GM21529 (cell line): Measurements from ENCODE around the gene TBC1D16.

Experiments
- ATAC-seq: cut with Tn5 transposase; IDR thresholded peaks from one replicate; pipeline ENCODE4 v1.9.1; 2021; ENCODE audit not compliant: unreplicated experiment

TBC1D16 gene

GRCh38 chr17:79930877-79931816 lies 104.5 kb downstream of the TBC1D16 start:
- ATAC-seq, result no peak

- ATAC-seq, result no peak
These were observed 105.4 kb downstream of the TBC1D16 start for GRCh38 chr17:79930062-79930876.

GRCh38 chr17:79929257-79930061 lies 106.2 kb downstream of the TBC1D16 start:
- no peak for ATAC-seq

- no peak for ATAC-seq
These were observed 107.0 kb downstream of the TBC1D16 start for GRCh38 chr17:79928502-79929256.

- no peak for ATAC-seq
These were observed 107.8 kb downstream of the TBC1D16 start for GRCh38 chr17:79927688-79928501.

- no peak for ATAC-seq
These were observed 108.5 kb downstream of the TBC1D16 start for GRCh38 chr17:79927136-79927661.

- ATAC-seq, result no peak
These were observed 109.0 kb downstream of the TBC1D16 start for GRCh38 chr17:79926605-79927135.

- no peak for ATAC-seq
These were observed 109.5 kb downstream of the TBC1D16 start for GRCh38 chr17:79926142-79926604.

GRCh38 chr17:79925242-79925957 lies 110.3 kb downstream of the TBC1D16 start:
- no peak for ATAC-seq

- no peak for ATAC-seq
These were observed 111.1 kb downstream of the TBC1D16 start for GRCh38 chr17:79924639-79924976.

- no peak for ATAC-seq
These were observed 111.6 kb downstream of the TBC1D16 start for GRCh38 chr17:79923974-79924638.

- no peak for ATAC-seq
These were observed 112.9 kb downstream of the TBC1D16 start for GRCh38 chr17:79922798-79923197.

- no peak for ATAC-seq
These were observed 113.5 kb downstream of the TBC1D16 start for GRCh38 chr17:79922116-79922601.

- no peak for ATAC-seq
These were observed 114.1 kb downstream of the TBC1D16 start for GRCh38 chr17:79921411-79922115.

GRCh38 chr17:79920751-79921410 lies 114.8 kb downstream of the TBC1D16 start:
- no peak for ATAC-seq
